HG03066 (cell line): Measurements from ENCODE around the gene ACTN4.
"Not testable (repeated sequence)": the region's sequence is repeated elsewhere in the genome, so short reads cannot be mapped to it uniquely, and the experiment has no call there.

Experiments used
- ATAC-seq: cut with Tn5 transposase; IDR thresholded peaks from one replicate; pipeline ENCODE4 v1.9.1; 2021; ENCODE audit warnings: low read depth; ENCODE audit not compliant: unreplicated experiment

ACTN4 gene

DNA sequence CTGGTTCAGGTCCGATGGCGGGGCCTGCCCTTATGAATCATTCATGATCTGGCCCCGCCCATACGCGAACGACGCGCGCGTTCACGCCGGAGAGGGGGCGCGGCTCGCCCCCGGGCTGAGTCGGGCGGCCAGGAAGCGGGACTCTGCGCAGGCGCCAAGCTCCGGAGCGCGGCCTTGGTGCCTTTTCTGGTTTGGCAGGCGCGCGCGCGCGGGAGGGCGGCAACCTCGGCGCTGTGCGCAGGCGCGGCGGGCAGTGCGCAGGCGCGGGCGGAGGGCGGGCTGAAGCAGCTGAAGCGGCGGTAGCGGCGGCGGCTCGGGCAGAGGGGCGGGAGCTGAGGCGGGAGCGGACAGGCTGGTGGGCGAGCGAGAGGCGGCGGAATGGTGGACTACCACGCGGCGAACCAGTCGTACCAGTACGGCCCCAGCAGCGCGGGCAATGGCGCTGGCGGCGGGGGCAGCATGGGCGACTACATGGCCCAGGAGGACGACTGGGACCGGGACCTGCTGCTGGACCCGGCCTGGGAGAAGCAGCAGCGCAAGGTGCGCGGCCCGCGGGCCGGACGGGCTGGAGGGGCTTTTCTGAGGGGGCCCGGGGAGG, at the start of gene ACTN4:
Gene ACTN4, plus strand, starts transcription at position 282 of the 598 bp plus-strand sequence. Its CDS starts 97 bp downstream, at position 379.
- peak; percentile 74 for ATAC-seq

GRCh38 chr19:38599722-38600121, 47.7 kb upstream of the ACTN4 start:
- no peak for ATAC-seq

DNA sequence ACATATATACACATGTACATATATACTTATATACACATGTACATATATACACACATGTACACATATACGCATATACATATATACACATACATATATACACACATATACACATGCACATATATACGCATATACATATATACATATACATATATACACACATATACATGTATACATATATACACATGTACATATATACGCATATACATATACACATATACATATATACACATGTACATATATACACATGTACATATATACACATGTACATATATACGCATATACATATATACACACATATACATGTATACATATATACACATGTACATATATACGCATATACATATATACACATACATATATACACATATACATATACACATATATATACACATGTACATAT, 44.6 kb upstream of the ACTN4 start:
- ATAC-seq, result not testable (repeated sequence)

GRCh38 chr19:38606131-38606530, 41.3 kb upstream of the ACTN4 start:
- no peak for ATAC-seq

DNA sequence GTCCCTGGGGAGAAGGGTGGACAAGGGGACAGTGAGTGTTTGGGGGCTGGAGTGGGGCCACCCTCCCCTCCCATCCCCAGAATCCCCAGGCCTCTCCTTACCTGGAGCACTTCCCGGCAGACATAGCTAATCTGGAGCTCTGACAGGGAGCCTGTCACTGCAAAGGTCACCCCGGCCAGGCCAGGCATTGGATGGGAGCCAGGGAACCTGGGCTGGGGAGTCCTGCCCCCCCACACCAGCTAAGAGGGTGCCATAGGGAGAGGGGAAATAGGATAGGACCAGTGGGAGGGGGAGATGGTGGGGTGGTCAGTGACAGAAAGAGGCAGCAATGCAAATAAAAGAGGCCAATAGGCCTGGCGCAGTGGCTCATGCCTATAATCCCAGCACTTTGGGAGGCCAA, 33.2 kb upstream of the ACTN4 start:
- no peak for ATAC-seq

- ATAC-seq, result no peak
These were observed 32.4 kb upstream of the ACTN4 start for GRCh38 chr19:38615007-38615581.

GRCh38 chr19:38616265-38616664, 31.2 kb upstream of the ACTN4 start:
- no peak for ATAC-seq

DNA sequence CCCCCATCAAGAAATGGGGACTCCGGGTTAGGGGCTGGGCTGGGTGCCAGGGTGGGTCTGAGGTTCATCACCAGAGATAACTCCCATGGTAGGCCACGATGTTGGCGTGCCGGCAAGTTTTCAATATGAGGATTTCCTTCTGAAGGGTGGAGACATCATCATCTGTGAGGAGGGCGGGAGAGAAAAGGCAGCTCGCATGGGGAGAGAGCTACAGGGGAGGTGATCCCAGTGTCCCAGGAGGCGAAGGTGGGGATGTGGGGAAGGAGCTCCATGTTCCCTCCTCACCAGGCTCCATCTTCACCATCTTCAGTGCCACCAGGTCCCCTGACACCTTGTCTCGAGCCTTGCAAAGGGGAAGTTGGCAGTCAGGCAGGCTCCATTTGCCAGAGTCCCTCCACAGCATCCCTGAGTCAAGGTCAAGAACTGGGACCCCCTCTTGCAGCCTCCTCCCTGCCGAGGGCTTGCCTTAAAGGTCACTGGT, 30.1 kb upstream of the ACTN4 start:
- no peak for ATAC-seq

GRCh38 chr19:38617764-38618589, 29.5 kb upstream of the ACTN4 start, which contains the start of gene MAP4K1:
Gene MAP4K1, minus strand, starts transcription at chr19:38617953. Its CDS starts 58 bp downstream, at chr19:38617895.
- ATAC-seq, result peak; percentile 55

DNA sequence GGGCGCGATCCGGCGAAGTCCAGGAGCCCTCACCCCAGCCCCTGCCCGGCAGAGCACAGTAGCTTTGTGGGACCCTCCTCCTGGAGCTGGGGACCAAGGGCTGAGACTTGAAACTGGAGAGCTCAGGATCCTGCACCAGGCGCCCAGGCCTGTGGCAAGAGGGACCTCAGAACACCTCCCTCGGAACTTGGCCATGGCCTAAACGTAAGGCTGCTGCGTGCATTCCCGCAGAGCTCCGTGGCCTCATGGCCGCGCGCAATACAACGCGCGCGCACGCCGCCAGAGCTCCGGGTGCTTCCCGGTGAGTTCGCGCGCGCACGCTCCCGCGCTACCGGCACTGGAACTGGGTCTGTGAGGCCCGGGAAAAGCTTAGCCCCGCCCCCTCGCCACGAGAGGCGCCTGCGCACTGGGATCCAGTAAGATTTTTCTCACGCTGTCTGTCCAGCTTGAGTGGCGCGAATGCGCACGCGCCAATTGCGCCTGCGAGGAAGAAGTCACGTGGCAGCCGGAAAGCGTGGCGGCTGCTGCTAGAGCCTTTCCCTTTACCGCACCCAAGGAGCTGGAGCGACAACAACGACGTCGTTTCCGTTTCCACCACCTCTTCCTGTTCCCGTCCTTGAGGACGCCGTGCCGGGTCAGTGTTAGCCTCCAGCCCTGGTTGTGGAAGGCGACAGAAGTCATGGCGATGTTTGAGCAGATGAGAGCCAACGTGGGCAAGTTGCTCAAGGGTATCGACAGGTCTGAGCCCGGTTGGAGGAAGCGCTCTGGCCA, 28.7 kb upstream of the ACTN4 start, which contains the start of gene EIF3K:
Gene EIF3K, plus strand, starts transcription at position 599 of the 771 bp plus-strand sequence. Its CDS starts 81 bp downstream, at position 680.
- ATAC-seq, result peak; percentile 28

DNA sequence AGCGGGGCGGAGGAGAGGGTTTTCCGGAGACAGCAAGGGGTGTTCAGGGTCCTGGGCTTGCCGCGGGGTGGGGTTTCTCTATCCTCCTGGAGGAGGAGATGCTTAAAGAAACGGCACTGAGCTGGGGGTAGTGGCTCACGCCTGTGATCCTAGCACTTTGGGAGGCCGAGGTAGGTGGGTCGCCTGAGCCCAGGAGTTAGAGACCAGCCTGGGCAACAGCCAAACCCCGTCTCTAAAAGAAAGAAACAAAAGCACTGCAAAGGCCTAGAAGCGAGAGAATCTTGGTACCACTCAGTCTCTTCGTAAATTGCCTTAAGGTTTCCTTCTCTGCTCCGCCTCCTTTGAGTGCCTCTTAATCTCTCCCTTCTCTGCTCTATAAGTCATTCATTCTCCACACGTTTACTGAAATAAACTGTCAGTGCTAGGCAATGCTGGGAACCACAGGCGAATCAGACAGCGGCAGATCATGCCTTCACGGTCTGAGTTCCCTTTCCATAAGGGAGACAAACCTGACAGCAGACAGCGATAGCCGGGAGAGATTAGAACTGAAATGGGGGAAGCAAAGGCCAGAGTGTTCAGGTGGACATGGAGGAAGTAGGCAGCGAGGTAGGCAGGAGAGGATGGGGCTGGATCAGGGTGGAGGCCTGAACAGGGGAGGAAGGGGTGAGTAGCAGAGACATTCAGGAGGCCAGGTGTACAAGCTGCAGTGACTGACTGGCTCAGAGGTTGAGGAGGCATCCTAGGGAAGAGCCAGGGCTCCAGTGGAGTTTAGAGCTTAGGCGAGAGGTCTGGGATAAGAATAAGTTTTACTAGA, 27.9 kb upstream of the ACTN4 start:
- ATAC-seq, result no peak

DNA sequence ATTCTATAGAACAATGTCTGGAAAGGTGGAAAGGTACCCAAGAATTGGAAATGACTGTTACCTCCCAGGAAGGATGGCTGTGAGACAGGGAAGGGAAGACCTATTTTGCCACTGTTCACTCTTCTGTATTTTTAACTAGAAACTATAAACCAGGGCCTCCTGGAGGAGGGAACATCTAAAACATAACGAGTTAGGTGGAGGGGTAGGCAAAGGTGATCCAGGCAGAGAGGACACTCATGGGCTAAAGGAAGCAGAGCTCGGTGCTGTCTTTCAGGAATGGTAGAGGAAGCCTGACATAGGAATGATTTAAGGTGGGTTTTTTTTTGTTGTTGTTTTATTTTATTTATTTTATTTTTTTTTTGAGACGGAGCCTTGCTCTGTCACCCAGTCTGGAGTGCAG, 22.6 kb upstream of the ACTN4 start:
- ATAC-seq, result no peak

- no peak for ATAC-seq
These were observed 21.0 kb upstream of the ACTN4 start for GRCh38 chr19:38626401-38626800.

GRCh38 chr19:38629568-38629967, 17.9 kb upstream of the ACTN4 start:
- ATAC-seq, result no peak

- ATAC-seq, result not testable (repeated sequence)
These were observed 16.1 kb upstream of the ACTN4 start for GRCh38 chr19:38631301-38631700.

GRCh38 chr19:38631811-38632475, 15.5 kb upstream of the ACTN4 start:
- not testable (repeated sequence) for ATAC-seq

DNA sequence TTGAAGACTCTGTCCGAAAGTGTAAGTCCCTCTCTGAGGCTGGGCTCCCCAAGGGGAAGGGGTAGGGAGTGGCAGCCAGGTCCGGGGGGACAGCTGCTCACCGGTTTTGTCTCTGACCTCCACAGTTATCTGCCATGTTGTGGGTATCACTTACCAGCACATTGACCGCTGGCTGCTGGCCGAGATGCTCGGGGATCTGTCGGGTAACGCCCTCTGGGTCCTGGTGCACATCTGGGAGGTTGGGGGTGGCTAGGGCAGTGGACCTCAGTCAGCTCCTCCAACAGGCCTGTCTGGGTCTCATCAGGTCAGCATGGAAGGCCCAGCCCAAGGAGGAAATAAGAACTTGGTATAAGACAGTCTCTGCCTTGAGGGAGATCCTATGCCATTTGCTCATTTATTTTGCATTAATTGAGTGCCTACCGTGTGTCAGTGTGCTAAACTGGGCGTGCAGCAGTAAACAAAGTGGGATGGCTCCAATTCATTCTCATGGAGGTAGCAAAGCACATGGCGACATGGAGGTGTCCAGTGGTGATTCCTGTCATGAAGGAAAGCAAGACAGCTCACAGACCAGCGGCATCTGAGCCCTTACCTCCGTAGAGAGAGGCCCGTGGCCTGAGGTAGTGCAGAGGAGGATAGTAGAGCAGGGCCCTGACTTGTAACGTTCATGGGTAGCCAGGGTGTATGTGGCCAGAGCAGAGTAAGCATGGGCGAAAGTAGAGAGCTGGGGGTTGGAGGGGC, 14.8 kb upstream of the ACTN4 start:
- no peak for ATAC-seq

DNA sequence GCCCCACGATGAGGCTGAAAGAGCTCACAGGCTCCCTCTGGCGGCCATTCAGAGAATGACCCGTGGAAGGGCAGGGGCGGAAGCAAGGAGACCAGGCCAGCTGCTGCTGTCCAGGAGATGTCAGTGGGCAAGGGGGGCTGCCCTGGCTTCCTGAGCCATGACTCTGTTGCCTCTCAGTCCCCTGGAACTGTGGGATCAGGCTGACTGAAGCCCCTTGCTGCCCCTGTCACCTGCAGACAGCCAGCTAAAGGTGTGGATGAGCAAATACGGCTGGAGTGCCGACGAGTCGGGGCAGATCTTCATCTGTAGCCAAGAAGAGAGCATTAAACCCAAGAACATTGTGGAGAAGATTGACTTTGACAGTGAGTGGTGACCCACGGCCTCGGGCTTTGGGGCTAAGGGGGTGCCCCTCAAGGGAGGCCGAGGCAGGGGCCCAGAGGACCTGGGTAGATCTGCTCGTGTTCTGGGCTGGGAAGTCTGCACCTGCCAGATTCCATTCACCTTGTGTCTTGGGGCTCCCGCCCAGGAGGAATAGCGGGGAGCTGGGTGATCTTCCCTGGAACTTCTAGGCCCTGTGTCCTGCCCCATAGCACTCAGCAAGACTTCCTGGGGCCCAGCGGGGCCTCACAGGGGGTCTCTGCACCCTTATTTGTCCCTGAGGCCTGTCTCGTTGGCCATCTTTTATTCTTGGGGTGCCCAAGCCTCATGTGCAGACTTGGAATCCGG, 12.5 kb upstream of the ACTN4 start:
- ATAC-seq, result no peak
